Vagina (tissue), 2 donors: ENCODE measurements around the gene MARK1.

ENCODE experiments used
- CTCF ChIP-seq, 3 experiments: fragments of 450-650 bp in 2 of 3; fragments of 200-600 bp in 1 of 3; sonication (generic) in 1 of 3; IDR thresholded peaks; one replicate each; pipeline ENCODE4 v1.5.1; 2017 to 2019; ENCODE audit warnings: antibody characterized with exemption in 3 of 3, mild to moderate bottlenecking in 2 of 3, moderate library complexity in 2 of 3
- POLR2A ChIP-seq, 2 donors: fragments of 450-650 bp; IDR thresholded peaks; one replicate each; pipeline ENCODE4 v1.6.1; 2017; ENCODE audit warnings: antibody characterized with exemption in 2 of 2, mild to moderate bottlenecking in 2 of 2, moderate library complexity in 2 of 2

- no peak for TF ChIP-seq POLR2A (IDR thresholded peaks at IDR 0.05)
- no peak for TF ChIP-seq CTCF (IDR thresholded peaks at IDR 0.05)
Observed at GRCh38 chr1:220528679-220529501, 954 bp downstream of the MARK1 start.
